ENCODE results near the gene LPP. TPM values are rescaled to one million over a fixed set of nuclear protein-coding genes. Genes with fewer than 3 reads are reported as not detected.

The LPP gene
- total and polyA plus RNA-seq, 2 of the 13 experiments (the other 11 are each of a cell fraction or from before 2014, with no cell fraction given): 19.2 to 29.9 TPM

GRCh38 chr3:188404701-188405100 is 250.7 kb downstream of the LPP start (continued):
- no peak for TF ChIP-seq MIER2 (CRISPR knock-in tag; IDR thresholded peaks at IDR 0.05)
- TF ChIP-seq MAFK (conservative IDR thresholded peaks at IDR 0.05 in 1 of 2, IDR thresholded peaks at IDR 0.05 in 1 of 2; ENCODE audit: low read length in 2 of 2): no peak
- TF ChIP-seq ZBTB38 (CRISPR knock-in tag; IDR thresholded peaks at IDR 0.05): no peak

- no peaks in the 10 kb centered on the region for H3K27me3 ChIP-seq (ENCODE audit: control insufficient read depth in 1 of 2, insufficient read depth in 2 of 2, low read length in 2 of 2)
- no peak for DNase-seq (ENCODE audit: low spot score)
- no peak overlapping the region for H3K4me3 ChIP-seq (replicated peaks in 1 of 3; ENCODE audit: insufficient read depth in 1 of 3, low read depth in 2 of 3, low read length in 3 of 3)
- H3K36me3 ChIP-seq (replicated peaks in 1 of 2; ENCODE audit: control insufficient read depth in 1 of 2, insufficient read depth in 2 of 2, low read length in 2 of 2): peaks cover 8 to 27% of the 10 kb centered on the region in 2 experiments
- in situ Hi-C loops (cut with HindIII; ENCODE audit: extremely low pct_ligation_motif_present, low pct_unique_long_range_greater_than_20kb) (loop anchor here (25.0 kb wide), 1 partner anchor 670 kb away; the partner anchor contains the start of gene BCL6), intact Hi-C loops (cut with micrococcal nuclease; ENCODE audit: unreplicated experiment) (no loop called here)
- ATAC-seq: no peak
- H3K9me3 ChIP-seq (ENCODE audit: low read length): no peaks in the 10 kb centered on the region
- FAIRE-seq: no peak
- H4K20me1 ChIP-seq (ENCODE audit: insufficient read depth, low read length): no peaks in the 10 kb centered on the region
- H3K27ac ChIP-seq (ENCODE audit: extremely low read length, insufficient read depth, low read length): no peak overlapping the region
- H3K79me2 ChIP-seq (ENCODE audit: insufficient read depth, low read length): peaks cover 2% of the 10 kb centered on the region
- H2AFZ ChIP-seq (ENCODE audit: low read length): no peak overlapping the region
- CTCF ChIA-PET (ENCODE audit: low intra/inter-chr PET ratio, low total read pairs): no interaction called here
- no peaks in the 10 kb centered on the region for H3K4me1 ChIP-seq (ENCODE audit: insufficient read depth, low read length)
- H3K4me2 ChIP-seq (ENCODE audit: low read depth, low read length): no peak overlapping the region
- POLR2A ChIA-PET: no interaction called here
- BruUV-seq (replicated peaks): no TSS peak
- H3K9ac ChIP-seq (ENCODE audit: insufficient read depth, low read depth, low read length): no peak overlapping the region
- TF ChIP-seq ZFAT (CRISPR knock-in tag; conservative IDR thresholded peaks at IDR 0.05): no peak
- no peak for TF ChIP-seq FOXO1 (CRISPR knock-in tag; IDR thresholded peaks at IDR 0.05)
- TF ChIP-seq ZNF138 (CRISPR knock-in tag; IDR thresholded peaks at IDR 0.05; ENCODE audit: low read depth): no peak
- TF ChIP-seq ZBED4 (CRISPR knock-in tag; IDR thresholded peaks at IDR 0.05; ENCODE audit: borderline replicate concordance): no peak
- TF ChIP-seq GATAD2A (CRISPR knock-in tag; IDR thresholded peaks at IDR 0.05): no peak
- TF ChIP-seq HMGXB4 (CRISPR knock-in tag; IDR thresholded peaks at IDR 0.05; ENCODE audit: borderline replicate concordance in 1 of 2, low read depth in 1 of 2): no peak
- TF ChIP-seq THAP11 (CRISPR knock-in tag; IDR thresholded peaks at IDR 0.05): no peak
- TF ChIP-seq ETV5 (CRISPR knock-in tag; IDR thresholded peaks at IDR 0.05; ENCODE audit: borderline replicate concordance): no peak
- no peak for TF ChIP-seq MIER3 (CRISPR knock-in tag; IDR thresholded peaks at IDR 0.05; ENCODE audit: borderline replicate concordance)
- no peak for TF ChIP-seq ZNF790 (CRISPR knock-in tag; IDR thresholded peaks at IDR 0.05; ENCODE audit: borderline replicate concordance)
- TF ChIP-seq ZNF546 (CRISPR knock-in tag; conservative IDR thresholded peaks at IDR 0.05): no peak
- TF ChIP-seq NFIC (IDR thresholded peaks at IDR 0.05; ENCODE audit: low read length): no peak
- no peak for TF ChIP-seq JARID2 (CRISPR knock-in tag; IDR thresholded peaks at IDR 0.05; ENCODE audit: insufficient replicate concordance)
- no peak for TF ChIP-seq KLF13 (CRISPR knock-in tag; IDR thresholded peaks at IDR 0.05)
- 65% methylated on average over 6 of the region's 6 CpGs for WGBS (ENCODE audit: low lambda C conversion rate)
Observed at GRCh38 chr3:188407158-188407880, 253.4 kb downstream of the LPP start.
